WTC11 (cell line): ENCODE results near the gene PDCD6IP. TPM values are rescaled to one million over a fixed set of nuclear protein-coding genes. Genes with fewer than 3 reads are reported as not detected.

Experiments used
- ATF1 ChIP-seq: sonication (generic); formaldehyde crosslinking; IDR thresholded peaks from 2 replicates; pipeline ENCODE4 v1.8.1; 2023; ENCODE audit warnings: mild to moderate bottlenecking, moderate library complexity, missing genetic modification reagents
- FOXK1 ChIP-seq: sonication (generic); formaldehyde crosslinking; IDR thresholded peaks from 2 replicates; pipeline ENCODE4 v1.8.0; 2022; ENCODE audit warnings: mild to moderate bottlenecking, moderate library complexity, missing genetic modification reagents
- FOXP1 ChIP-seq: sonication (generic); formaldehyde crosslinking; IDR thresholded peaks from 2 replicates; pipeline ENCODE4 v1.8.0; 2022; ENCODE audit warnings: missing genetic modification reagents, mild to moderate bottlenecking, moderate library complexity, borderline replicate concordance
- GABPB1 ChIP-seq: sonication (generic); formaldehyde crosslinking; IDR thresholded peaks from 2 replicates; pipeline ENCODE4 v1.8.1; 2023; ENCODE audit warnings: mild to moderate bottlenecking, missing genetic modification reagents
- GRHL2 ChIP-seq: fragments of 250-450 bp; sonication (Bioruptor Pico); IDR thresholded peaks from 2 replicates; pipeline ENCODE4 v1.8.0; 2022; ENCODE audit warnings: mild to moderate bottlenecking, moderate library complexity; ENCODE audit not compliant: insufficient replicate concordance, severe bottlenecking
- GTF2I ChIP-seq: fragments of 250-450 bp; sonication (Bioruptor Pico); conservative IDR thresholded peaks from 2 replicates; pipeline ENCODE4 v1.4.0; 2021; ENCODE audit warnings: mild to moderate bottlenecking
- JUN ChIP-seq: sonication (generic); formaldehyde crosslinking; IDR thresholded peaks from 2 replicates; pipeline ENCODE4 v1.8.0; 2023; ENCODE audit warnings: mild to moderate bottlenecking, missing genetic modification reagents
- KAT7 ChIP-seq: sonication (generic); formaldehyde crosslinking; IDR thresholded peaks from 2 replicates; pipeline ENCODE4 v1.8.1; 2023; ENCODE audit warnings: missing genetic modification reagents, mild to moderate bottlenecking, borderline replicate concordance
- OVOL2 ChIP-seq: fragments of 250-450 bp; sonication (Bioruptor Pico); IDR thresholded peaks from 2 replicates; pipeline ENCODE4 v1.9.0; 2021; ENCODE audit warnings: mild to moderate bottlenecking, borderline replicate concordance
- TEAD1 ChIP-seq: sonication (generic); formaldehyde crosslinking; IDR thresholded peaks from 2 replicates; pipeline ENCODE4 v1.8.0; 2022; ENCODE audit warnings: mild to moderate bottlenecking, missing genetic modification reagents
- TEAD4 ChIP-seq: sonication (generic); formaldehyde crosslinking; IDR thresholded peaks from 2 replicates; pipeline ENCODE4 v1.8.0; 2022; ENCODE audit warnings: mild to moderate bottlenecking, missing genetic modification reagents
- ZNF423 ChIP-seq: fragments of 250-450 bp; sonication (Bioruptor Pico); IDR thresholded peaks from 2 replicates; pipeline ENCODE4 v2.1.2; 2022; ENCODE audit warnings: mild to moderate bottlenecking, moderate library complexity
- ZNF671 ChIP-seq: fragments of 250-450 bp; sonication (Bioruptor Pico); IDR thresholded peaks from 2 replicates; pipeline ENCODE4 v1.8.0; 2021; ENCODE audit warnings: mild to moderate bottlenecking
- total RNA-seq: library from RNA; stranded (reverse); gene quantifications from 3 replicates; pipeline ENCODE4 v1.2.3, GENCODE V29; 2021
- TF ChIP-seq, protein P1 (sequence below): sonication (generic); formaldehyde crosslinking; IDR thresholded peaks from 2 replicates; pipeline ENCODE4 v1.8.1; 2023; ENCODE audit warnings: mild to moderate bottlenecking, missing genetic modification reagents, borderline replicate concordance
- TF ChIP-seq, protein P2 (sequence below): sonication (generic); formaldehyde crosslinking; IDR thresholded peaks from 2 replicates; pipeline ENCODE4 v1.8.0; 2022; ENCODE audit warnings: mild to moderate bottlenecking, missing genetic modification reagents
- TF ChIP-seq, protein P3 (sequence below): sonication (generic); formaldehyde crosslinking; IDR thresholded peaks from 2 replicates; pipeline ENCODE4 v1.8.1; 2023; ENCODE audit warnings: mild to moderate bottlenecking, missing genetic modification reagents
- TF ChIP-seq, protein P4 (sequence below): sonication (generic); formaldehyde crosslinking; IDR thresholded peaks from 2 replicates; pipeline ENCODE4 v1.8.0; 2023; ENCODE audit warnings: mild to moderate bottlenecking, missing genetic modification reagents
- TF ChIP-seq, protein P5 (sequence below): sonication (generic); formaldehyde crosslinking; IDR thresholded peaks from 2 replicates; pipeline ENCODE4 v1.8.0; 2022; ENCODE audit warnings: mild to moderate bottlenecking, missing genetic modification reagents
- TF ChIP-seq, protein P6 (sequence below): sonication (generic); formaldehyde crosslinking; IDR thresholded peaks from 2 replicates; pipeline ENCODE4 v1.8.1; 2023; ENCODE audit warnings: mild to moderate bottlenecking, moderate library complexity, missing genetic modification reagents
- TF ChIP-seq, protein P7 (sequence below): sonication (generic); formaldehyde crosslinking; IDR thresholded peaks from 2 replicates; pipeline ENCODE4 v1.8.0; 2023; ENCODE audit warnings: missing genetic modification reagents
- TF ChIP-seq, protein P8 (sequence below): sonication (generic); formaldehyde crosslinking; IDR thresholded peaks from 2 replicates; pipeline ENCODE4 v1.8.0; 2022; ENCODE audit warnings: missing genetic modification reagents

Gene PDCD6IP
- total RNA-seq, 1 experiment from 2014 or later: 173 TPM

DNA sequence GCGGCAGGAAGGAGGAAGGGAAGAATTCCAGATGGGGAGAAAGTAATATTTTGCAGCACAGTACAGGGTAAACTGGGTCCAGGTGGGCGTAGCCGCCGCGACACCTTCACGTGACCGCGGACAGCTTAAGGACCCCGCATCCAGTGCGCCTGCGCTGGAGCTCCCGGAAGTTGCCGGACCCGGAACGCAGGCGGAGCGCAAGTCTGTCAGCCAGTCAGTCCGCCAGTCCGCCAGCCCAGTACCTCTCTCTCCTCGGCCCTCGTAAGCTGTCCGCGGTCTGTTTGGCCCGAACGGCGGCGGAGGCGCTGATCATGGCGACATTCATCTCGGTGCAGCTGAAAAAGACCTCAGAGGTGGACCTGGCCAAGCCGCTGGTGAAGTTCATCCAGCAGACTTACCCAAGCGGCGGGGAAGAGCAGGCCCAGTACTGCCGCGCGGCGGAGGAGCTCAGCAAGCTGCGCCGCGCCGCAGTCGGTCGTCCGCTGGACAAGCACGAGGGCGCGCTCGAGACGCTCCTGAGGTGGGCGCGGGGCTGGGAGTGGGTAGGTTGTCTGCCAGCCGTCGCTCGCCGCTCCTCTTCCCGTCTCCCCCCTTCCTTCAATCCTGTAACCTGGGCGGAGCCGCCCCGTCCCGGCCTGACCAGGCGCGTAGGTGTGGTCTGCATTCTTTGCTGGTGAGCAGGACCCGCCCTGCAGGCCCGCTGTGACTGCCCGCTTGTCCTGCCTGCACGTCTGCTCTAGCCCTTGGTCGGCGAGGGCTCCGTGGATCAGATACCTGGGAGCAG, at the start of gene PDCD6IP (continued):
- TF ChIP-seq, protein P1, sequence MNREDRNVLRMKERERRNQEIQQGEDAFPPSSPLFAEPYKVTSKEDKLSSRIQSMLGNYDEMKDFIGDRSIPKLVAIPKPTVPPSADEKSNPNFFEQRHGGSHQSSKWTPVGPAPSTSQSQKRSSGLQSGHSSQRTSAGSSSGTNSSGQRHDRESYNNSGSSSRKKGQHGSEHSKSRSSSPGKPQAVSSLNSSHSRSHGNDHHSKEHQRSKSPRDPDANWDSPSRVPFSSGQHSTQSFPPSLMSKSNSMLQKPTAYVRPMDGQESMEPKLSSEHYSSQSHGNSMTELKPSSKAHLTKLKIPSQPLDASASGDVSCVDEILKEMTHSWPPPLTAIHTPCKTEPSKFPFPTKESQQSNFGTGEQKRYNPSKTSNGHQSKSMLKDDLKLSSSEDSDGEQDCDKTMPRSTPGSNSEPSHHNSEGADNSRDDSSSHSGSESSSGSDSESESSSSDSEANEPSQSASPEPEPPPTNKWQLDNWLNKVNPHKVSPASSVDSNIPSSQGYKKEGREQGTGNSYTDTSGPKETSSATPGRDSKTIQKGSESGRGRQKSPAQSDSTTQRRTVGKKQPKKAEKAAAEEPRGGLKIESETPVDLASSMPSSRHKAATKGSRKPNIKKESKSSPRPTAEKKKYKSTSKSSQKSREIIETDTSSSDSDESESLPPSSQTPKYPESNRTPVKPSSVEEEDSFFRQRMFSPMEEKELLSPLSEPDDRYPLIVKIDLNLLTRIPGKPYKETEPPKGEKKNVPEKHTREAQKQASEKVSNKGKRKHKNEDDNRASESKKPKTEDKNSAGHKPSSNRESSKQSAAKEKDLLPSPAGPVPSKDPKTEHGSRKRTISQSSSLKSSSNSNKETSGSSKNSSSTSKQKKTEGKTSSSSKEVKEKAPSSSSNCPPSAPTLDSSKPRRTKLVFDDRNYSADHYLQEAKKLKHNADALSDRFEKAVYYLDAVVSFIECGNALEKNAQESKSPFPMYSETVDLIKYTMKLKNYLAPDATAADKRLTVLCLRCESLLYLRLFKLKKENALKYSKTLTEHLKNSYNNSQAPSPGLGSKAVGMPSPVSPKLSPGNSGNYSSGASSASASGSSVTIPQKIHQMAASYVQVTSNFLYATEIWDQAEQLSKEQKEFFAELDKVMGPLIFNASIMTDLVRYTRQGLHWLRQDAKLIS: no peak
- TF ChIP-seq, protein P2, sequence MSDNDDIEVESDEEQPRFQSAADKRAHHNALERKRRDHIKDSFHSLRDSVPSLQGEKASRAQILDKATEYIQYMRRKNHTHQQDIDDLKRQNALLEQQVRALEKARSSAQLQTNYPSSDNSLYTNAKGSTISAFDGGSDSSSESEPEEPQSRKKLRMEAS (CRISPR knock-in tag): peak; percentile 85
- TF ChIP-seq TEAD4 (CRISPR knock-in tag): no peak
- TF ChIP-seq GTF2I (CRISPR knock-in tag): no peak
- peak; percentile 92 for TF ChIP-seq FOXK1 (CRISPR knock-in tag)
- TF ChIP-seq, protein P3, sequence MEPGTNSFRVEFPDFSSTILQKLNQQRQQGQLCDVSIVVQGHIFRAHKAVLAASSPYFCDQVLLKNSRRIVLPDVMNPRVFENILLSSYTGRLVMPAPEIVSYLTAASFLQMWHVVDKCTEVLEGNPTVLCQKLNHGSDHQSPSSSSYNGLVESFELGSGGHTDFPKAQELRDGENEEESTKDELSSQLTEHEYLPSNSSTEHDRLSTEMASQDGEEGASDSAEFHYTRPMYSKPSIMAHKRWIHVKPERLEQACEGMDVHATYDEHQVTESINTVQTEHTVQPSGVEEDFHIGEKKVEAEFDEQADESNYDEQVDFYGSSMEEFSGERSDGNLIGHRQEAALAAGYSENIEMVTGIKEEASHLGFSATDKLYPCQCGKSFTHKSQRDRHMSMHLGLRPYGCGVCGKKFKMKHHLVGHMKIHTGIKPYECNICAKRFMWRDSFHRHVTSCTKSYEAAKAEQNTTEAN (CRISPR knock-in tag): 0 out of 2 replicates have a peak, but pooled peaks have one; percentile 13
- TF ChIP-seq JUN (CRISPR knock-in tag): peak; percentile 62; the same call in 1 of the 2 replicates
- TF ChIP-seq ZNF423 (CRISPR knock-in tag): no peak
- TF ChIP-seq, protein P4, sequence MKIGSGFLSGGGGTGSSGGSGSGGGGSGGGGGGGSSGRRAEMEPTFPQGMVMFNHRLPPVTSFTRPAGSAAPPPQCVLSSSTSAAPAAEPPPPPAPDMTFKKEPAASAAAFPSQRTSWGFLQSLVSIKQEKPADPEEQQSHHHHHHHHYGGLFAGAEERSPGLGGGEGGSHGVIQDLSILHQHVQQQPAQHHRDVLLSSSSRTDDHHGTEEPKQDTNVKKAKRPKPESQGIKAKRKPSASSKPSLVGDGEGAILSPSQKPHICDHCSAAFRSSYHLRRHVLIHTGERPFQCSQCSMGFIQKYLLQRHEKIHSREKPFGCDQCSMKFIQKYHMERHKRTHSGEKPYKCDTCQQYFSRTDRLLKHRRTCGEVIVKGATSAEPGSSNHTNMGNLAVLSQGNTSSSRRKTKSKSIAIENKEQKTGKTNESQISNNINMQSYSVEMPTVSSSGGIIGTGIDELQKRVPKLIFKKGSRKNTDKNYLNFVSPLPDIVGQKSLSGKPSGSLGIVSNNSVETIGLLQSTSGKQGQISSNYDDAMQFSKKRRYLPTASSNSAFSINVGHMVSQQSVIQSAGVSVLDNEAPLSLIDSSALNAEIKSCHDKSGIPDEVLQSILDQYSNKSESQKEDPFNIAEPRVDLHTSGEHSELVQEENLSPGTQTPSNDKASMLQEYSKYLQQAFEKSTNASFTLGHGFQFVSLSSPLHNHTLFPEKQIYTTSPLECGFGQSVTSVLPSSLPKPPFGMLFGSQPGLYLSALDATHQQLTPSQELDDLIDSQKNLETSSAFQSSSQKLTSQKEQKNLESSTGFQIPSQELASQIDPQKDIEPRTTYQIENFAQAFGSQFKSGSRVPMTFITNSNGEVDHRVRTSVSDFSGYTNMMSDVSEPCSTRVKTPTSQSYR (CRISPR knock-in tag): peak; percentile 78; the same call in 1 of the 2 replicates
- TF ChIP-seq TEAD1 (CRISPR knock-in tag): peak; percentile 43; the same call in 1 of the 2 replicates
- TF ChIP-seq, protein P5, sequence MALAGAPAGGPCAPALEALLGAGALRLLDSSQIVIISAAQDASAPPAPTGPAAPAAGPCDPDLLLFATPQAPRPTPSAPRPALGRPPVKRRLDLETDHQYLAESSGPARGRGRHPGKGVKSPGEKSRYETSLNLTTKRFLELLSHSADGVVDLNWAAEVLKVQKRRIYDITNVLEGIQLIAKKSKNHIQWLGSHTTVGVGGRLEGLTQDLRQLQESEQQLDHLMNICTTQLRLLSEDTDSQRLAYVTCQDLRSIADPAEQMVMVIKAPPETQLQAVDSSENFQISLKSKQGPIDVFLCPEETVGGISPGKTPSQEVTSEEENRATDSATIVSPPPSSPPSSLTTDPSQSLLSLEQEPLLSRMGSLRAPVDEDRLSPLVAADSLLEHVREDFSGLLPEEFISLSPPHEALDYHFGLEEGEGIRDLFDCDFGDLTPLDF (CRISPR knock-in tag): peak; percentile 86; the same call in 1 of the 2 replicates
- peak; percentile 67; the same call in 1 of the 2 replicates for TF ChIP-seq FOXP1 (CRISPR knock-in tag)
- TF ChIP-seq OVOL2 (CRISPR knock-in tag): no peak
- peak; percentile 89 for TF ChIP-seq GABPB1 (CRISPR knock-in tag)
- TF ChIP-seq ZNF671: no peak
- TF ChIP-seq, protein P6, sequence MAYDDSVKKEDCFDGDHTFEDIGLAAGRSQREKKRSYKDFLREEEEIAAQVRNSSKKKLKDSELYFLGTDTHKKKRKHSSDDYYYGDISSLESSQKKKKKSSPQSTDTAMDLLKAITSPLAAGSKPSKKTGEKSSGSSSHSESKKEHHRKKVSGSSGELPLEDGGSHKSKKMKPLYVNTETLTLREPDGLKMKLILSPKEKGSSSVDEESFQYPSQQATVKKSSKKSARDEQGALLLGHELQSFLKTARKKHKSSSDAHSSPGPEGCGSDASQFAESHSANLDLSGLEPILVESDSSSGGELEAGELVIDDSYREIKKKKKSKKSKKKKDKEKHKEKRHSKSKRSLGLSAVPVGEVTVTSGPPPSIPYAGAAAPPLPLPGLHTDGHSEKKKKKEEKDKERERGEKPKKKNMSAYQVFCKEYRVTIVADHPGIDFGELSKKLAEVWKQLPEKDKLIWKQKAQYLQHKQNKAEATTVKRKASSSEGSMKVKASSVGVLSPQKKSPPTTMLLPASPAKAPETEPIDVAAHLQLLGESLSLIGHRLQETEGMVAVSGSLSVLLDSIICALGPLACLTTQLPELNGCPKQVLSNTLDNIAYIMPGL (CRISPR knock-in tag): peak; percentile 77
- no peak for TF ChIP-seq KAT7 (CRISPR knock-in tag)
- TF ChIP-seq, protein P7, sequence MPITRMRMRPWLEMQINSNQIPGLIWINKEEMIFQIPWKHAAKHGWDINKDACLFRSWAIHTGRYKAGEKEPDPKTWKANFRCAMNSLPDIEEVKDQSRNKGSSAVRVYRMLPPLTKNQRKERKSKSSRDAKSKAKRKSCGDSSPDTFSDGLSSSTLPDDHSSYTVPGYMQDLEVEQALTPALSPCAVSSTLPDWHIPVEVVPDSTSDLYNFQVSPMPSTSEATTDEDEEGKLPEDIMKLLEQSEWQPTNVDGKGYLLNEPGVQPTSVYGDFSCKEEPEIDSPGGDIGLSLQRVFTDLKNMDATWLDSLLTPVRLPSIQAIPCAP: peak; percentile 48; the same call in 1 of the 2 replicates
- TF ChIP-seq GRHL2 (CRISPR knock-in tag): no peak
- TF ChIP-seq, protein P8, sequence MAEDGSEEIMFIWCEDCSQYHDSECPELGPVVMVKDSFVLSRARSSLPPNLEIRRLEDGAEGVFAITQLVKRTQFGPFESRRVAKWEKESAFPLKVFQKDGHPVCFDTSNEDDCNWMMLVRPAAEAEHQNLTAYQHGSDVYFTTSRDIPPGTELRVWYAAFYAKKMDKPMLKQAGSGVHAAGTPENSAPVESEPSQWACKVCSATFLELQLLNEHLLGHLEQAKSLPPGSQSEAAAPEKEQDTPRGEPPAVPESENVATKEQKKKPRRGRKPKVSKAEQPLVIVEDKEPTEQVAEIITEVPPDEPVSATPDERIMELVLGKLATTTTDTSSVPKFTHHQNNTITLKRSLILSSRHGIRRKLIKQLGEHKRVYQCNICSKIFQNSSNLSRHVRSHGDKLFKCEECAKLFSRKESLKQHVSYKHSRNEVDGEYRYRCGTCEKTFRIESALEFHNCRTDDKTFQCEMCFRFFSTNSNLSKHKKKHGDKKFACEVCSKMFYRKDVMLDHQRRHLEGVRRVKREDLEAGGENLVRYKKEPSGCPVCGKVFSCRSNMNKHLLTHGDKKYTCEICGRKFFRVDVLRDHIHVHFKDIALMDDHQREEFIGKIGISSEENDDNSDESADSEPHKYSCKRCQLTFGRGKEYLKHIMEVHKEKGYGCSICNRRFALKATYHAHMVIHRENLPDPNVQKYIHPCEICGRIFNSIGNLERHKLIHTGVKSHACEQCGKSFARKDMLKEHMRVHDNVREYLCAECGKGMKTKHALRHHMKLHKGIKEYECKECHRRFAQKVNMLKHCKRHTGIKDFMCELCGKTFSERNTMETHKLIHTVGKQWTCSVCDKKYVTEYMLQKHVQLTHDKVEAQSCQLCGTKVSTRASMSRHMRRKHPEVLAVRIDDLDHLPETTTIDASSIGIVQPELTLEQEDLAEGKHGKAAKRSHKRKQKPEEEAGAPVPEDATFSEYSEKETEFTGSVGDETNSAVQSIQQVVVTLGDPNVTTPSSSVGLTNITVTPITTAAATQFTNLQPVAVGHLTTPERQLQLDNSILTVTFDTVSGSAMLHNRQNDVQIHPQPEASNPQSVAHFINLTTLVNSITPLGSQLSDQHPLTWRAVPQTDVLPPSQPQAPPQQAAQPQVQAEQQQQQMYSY (CRISPR knock-in tag): no peak
- no peak for TF ChIP-seq ATF1 (CRISPR knock-in tag)
